HepG2 (cell line): ENCODE data around the gene NPEPL1. TPM values are rescaled to one million over a fixed set of nuclear protein-coding genes. Genes with fewer than 3 reads are reported as not detected.

Experiments used
- ATAC-seq: fragments of 200-7000 bp; cut with Tn5 transposase; 3 replicates; pipeline ENCODE4 v1.9.1; 2020; ENCODE audit warnings: mild to moderate bottlenecking, moderate library complexity
- BruUV-seq: library from RNA; stranded (reverse); fragments of 400-500 nt; replicated peaks from 2 replicates; lab custom pipeline; 2021; lab: Mats Ljungman, UMichigan
- CTCF ChIA-PET: fragments of 300-600 bp; formaldehyde crosslinking; extraction: SDS; loops from one replicate; lab custom pipeline; 2021; ENCODE audit warnings: low total read pairs, inconsistent platforms, low intra/inter-chr PET ratio; lab: Yijun Ruan, JAX
- POLR2A ChIA-PET: fragments of 350-600 bp; sonication (Branson Sonifier 250); formaldehyde crosslinking; loops from one replicate; lab custom pipeline; 2020; ENCODE audit warnings: antibody characterized with exemption, inconsistent platforms; lab: Yijun Ruan, JAX
- DNase-seq: peaks from one replicate; pipeline ENCODE4 v3.0.0-alpha.2; 2015; ENCODE audit warnings: low spot score
- FAIRE-seq: peaks from 3 replicates; lab custom pipeline; 2011; peaks lifted over from hg19 to GRCh38; lab: Jason Lieb, UNC
- H2AFZ ChIP-seq: one replicate; pipeline ENCODE4 v1.6.1; 2011; ENCODE audit warnings: low read length, inconsistent platforms
- H3K27ac ChIP-seq: fragments of 300-600 bp; 3 replicates; pipeline ENCODE4 v1.8.0; 2011; ENCODE audit warnings: mixed run types, mild to moderate bottlenecking, mixed read lengths, low read length, inconsistent platforms; ENCODE audit not compliant: insufficient read depth; ENCODE audit errors: extremely low read length
- H3K27me3 ChIP-seq, 2 experiments: fragments of 200-600 bp in 1 of 2; 2 replicates in 1 of 2; 3 replicates in 1 of 2; pipeline versions ENCODE4 v1.6.0 to v1.8.0; 2011; ENCODE audit warnings: low read length in 2 of 2, mild to moderate bottlenecking in 2 of 2, moderate library complexity in 2 of 2, inconsistent platforms in 1 of 2; ENCODE audit not compliant: insufficient read depth in 2 of 2, control insufficient read depth in 1 of 2
- H3K36me3 ChIP-seq, 2 experiments: fragments of 200-600 bp in 1 of 2; replicated peaks in 1 of 2; 2 replicates in 1 of 2; 3 replicates in 1 of 2; pipeline versions ENCODE4 v1.5.1 to v1.8.0; 2011; ENCODE audit warnings: low read length in 2 of 2, inconsistent platforms in 1 of 2; ENCODE audit not compliant: insufficient read depth in 2 of 2, control insufficient read depth in 1 of 2
- H3K4me1 ChIP-seq: 2 replicates; pipeline ENCODE4 v1.5.1; 2012; ENCODE audit warnings: low read length, inconsistent platforms; ENCODE audit not compliant: insufficient read depth
- H3K4me2 ChIP-seq: 2 replicates; pipeline ENCODE4 v1.6.0; 2011; ENCODE audit warnings: low read depth, low read length, inconsistent platforms
- H3K4me3 ChIP-seq, 3 experiments: fragments of 200-600 bp in 1 of 3; sonication (generic), shearing (Covaris generic) in 1 of 3; replicated peaks in 1 of 3; 2 replicates each; pipeline ENCODE4 v1.5.1; 2011 to 2016; ENCODE audit warnings: low read length in 3 of 3, inconsistent platforms in 2 of 3, low read depth in 2 of 3, mild to moderate bottlenecking in 2 of 3, control low read depth in 1 of 3, mixed read lengths in 1 of 3; ENCODE audit not compliant: insufficient read depth in 1 of 3
- H3K79me2 ChIP-seq: one replicate; pipeline ENCODE4 v1.6.1; 2011; ENCODE audit warnings: low read length, inconsistent platforms; ENCODE audit not compliant: insufficient read depth
- H3K9ac ChIP-seq: 2 replicates; pipeline ENCODE4 v1.6.0; 2011; ENCODE audit warnings: mild to moderate bottlenecking, low read depth, low read length, inconsistent platforms; ENCODE audit not compliant: insufficient read depth
- H3K9me3 ChIP-seq: 2 replicates; pipeline ENCODE4 v1.5.1; 2012; ENCODE audit warnings: mild to moderate bottlenecking, low read length
- H4K20me1 ChIP-seq: 2 replicates; pipeline ENCODE4 v1.6.0; 2011; ENCODE audit warnings: inconsistent platforms, mild to moderate bottlenecking, low read length, moderate library complexity; ENCODE audit not compliant: insufficient read depth
- BATF2 ChIP-seq: sonication (generic); formaldehyde crosslinking; IDR thresholded peaks from 2 replicates; pipeline ENCODE4 v1.8.0; 2022; ENCODE audit warnings: mild to moderate bottlenecking, missing genetic modification reagents, moderate library complexity
- CBFB ChIP-seq: sonication (generic); formaldehyde crosslinking; IDR thresholded peaks from 2 replicates; pipeline ENCODE4 v1.4.0; 2020; ENCODE audit warnings: missing genetic modification reagents
- ELF3 ChIP-seq: IDR thresholded peaks from 2 replicates; pipeline ENCODE4 v1.6.1; 2016; ENCODE audit warnings: missing genetic modification reagents, missing compliant biosample characterization
- LCORL ChIP-seq, 2 experiments: fragments of 450-650 bp in 1 of 2; sonication (generic) in 1 of 2; formaldehyde crosslinking in 1 of 2; IDR thresholded peaks; 2 replicates each; pipeline versions ENCODE4 v1.5.0 to v1.6.1; 2017 to 2020; ENCODE audit warnings: antibody characterized with exemption in 1 of 2, missing genetic modification reagents in 1 of 2
- MAF1 ChIP-seq: sonication (generic); formaldehyde crosslinking; IDR thresholded peaks from 2 replicates; pipeline ENCODE4 v1.5.0; 2020; ENCODE audit warnings: missing genetic modification reagents, borderline replicate concordance
- PBX2 ChIP-seq: IDR thresholded peaks from 2 replicates; pipeline ENCODE4 v1.6.1; 2016; ENCODE audit warnings: control low read depth
- SATB2 ChIP-seq: sonication (generic); formaldehyde crosslinking; IDR thresholded peaks from 2 replicates; pipeline ENCODE4 v1.5.0; 2020; ENCODE audit warnings: missing genetic modification reagents
- SKIL ChIP-seq: sonication (generic); formaldehyde crosslinking; IDR thresholded peaks from 2 replicates; pipeline ENCODE4 v1.8.0; 2022; ENCODE audit warnings: missing genetic modification reagents, mild to moderate bottlenecking, moderate library complexity, borderline replicate concordance
- SP5 ChIP-seq: IDR thresholded peaks from 2 replicates; pipeline ENCODE4 v1.6.1; 2016; ENCODE audit warnings: low read depth, borderline replicate concordance
- TBX3 ChIP-seq: fragments of 450-650 bp; IDR thresholded peaks from 2 replicates; pipeline ENCODE4 v1.6.1; 2017; ENCODE audit warnings: antibody characterized with exemption, mild to moderate bottlenecking, inconsistent platforms, borderline replicate concordance
- ZFP36L1 ChIP-seq: sonication (generic); formaldehyde crosslinking; IDR thresholded peaks from 2 replicates; pipeline ENCODE4 v1.8.0; 2022; ENCODE audit warnings: mild to moderate bottlenecking, missing genetic modification reagents, moderate library complexity
- ZNF329 ChIP-seq: sonication (generic); formaldehyde crosslinking; IDR thresholded peaks from 2 replicates; pipeline ENCODE4 v1.9.0; 2021; ENCODE audit warnings: low read depth, mild to moderate bottlenecking, missing genetic modification reagents
- ZNF501 ChIP-seq: sonication (generic); formaldehyde crosslinking; IDR thresholded peaks from 2 replicates; pipeline ENCODE4 v1.5.1; 2020; ENCODE audit warnings: mild to moderate bottlenecking, moderate library complexity, missing genetic modification reagents
- ZNF724P ChIP-seq: sonication (generic); formaldehyde crosslinking; IDR thresholded peaks from 2 replicates; pipeline ENCODE4 v1.8.0; 2022; ENCODE audit warnings: missing genetic modification reagents, borderline replicate concordance
- WGBS: methylation state at CpG from one replicate; pipeline ENCODE4 v1.1.6; 2017; ENCODE audit warnings: low lambda C conversion rate; 5-methylcytosine and 5-hydroxymethylcytosine counted together
- in situ Hi-C: cut with HindIII; loops from 2 replicates; pipeline ENCODE4 v1.10.0; 2017; ENCODE audit warnings: low pct_unique_long_range_greater_than_20kb; ENCODE audit not compliant: extremely low pct_ligation_motif_present
- intact Hi-C: fragments of 100-400 bp; cut with micrococcal nuclease; formaldehyde crosslinking; loops from one replicate; pipeline ENCODE4 v1.10.0; 2022; ENCODE audit not compliant: unreplicated experiment
- polyA plus RNA-seq, 8 experiments: library from polyadenylated mRNA; depleted of rRNA in 3 of 8; stranded (reverse) in 7 of 8; unstranded in 1 of 8; fragments of >200 nt; fragmentation: Illumina TruSeq in 4 of 8; extraction: Trizol in 4 of 8; gene quantifications; 2 replicates each; pipeline versions ENCODE4 v1.2.1 to v1.2.3, GENCODE V29; 2011 to 2016; ENCODE audit warnings: low read depth in 4 of 8, missing spikeins in 1 of 8, mixed read lengths in 1 of 8; ENCODE audit not compliant: insufficient read depth in 1 of 8
- total RNA-seq, 5 experiments: library from RNA; depleted of rRNA; stranded (reverse); fragments of >200 nt; fragmentation: Illumina TruSeq; extraction: Trizol; gene quantifications; 2 replicates each; pipeline ENCODE4 v1.2.3, GENCODE V29; 2016; ENCODE audit warnings: low read depth in 1 of 5
- TF ChIP-seq, protein P1 (sequence below): sonication (generic); formaldehyde crosslinking; IDR thresholded peaks from 2 replicates; pipeline ENCODE4 v1.4.0; 2020; ENCODE audit warnings: missing genetic modification reagents
- TF ChIP-seq, protein P2 (sequence below): sonication (generic); formaldehyde crosslinking; IDR thresholded peaks from 2 replicates; pipeline ENCODE4 v1.8.0; 2022; ENCODE audit warnings: mild to moderate bottlenecking, missing genetic modification reagents, moderate library complexity

NPEPL1 gene
- total and polyA plus RNA-seq, 2 of the 13 experiments (the other 11 are each of a cell fraction or from before 2014, with no cell fraction given), result 4.1 to 7.5 TPM

DNA sequence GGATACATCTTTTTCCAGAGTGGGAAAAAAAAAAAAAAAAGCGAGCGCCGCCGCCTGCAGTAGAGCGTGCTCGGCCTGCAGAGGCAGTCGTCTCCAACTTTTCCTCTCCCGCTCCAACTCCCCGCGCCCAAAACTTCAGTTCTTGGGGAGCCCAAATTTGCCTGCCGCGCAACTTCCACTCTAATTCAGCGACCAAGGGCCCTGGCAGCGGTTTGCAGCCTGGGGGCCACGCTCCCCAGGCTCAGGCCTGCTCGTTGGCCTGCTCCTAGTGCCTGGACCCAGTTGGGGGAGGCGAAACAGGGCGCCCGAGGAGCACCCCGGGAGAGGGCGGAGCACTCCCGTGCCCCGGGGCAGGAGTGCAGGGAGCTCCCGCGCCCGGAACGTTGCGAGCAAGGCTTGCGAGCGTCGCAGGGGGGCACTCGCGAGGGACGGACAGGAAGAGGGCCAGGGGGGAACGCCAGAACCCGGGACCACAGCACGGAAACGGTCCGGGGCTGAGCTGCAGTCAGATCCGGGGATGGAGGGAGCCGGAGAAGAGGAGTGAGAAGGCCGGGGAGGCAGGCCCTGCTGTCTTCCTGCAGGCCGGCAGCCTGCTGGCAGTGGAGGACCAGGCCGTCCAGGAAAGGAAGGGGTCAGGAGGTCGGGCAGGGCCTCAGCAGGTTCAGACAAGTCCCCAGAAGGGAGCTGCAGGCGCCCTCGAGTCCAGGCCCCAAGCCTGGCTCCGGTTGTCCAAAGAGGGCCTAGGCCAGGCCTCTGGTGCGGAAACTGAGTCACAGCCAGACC, 41.6 kb upstream of the NPEPL1 start, which contains the start of gene STX16:
Gene STX16, plus strand, starts transcription at position 508 of the 783 bp plus-strand sequence. CDS start 724 bp downstream, outside the sequence.
- ATAC-seq (peak; percentile 92), DNase-seq (peak; percentile 91), FAIRE-seq (no peak)
- no peaks in the 10 kb centered on the region for H3K9me3 ChIP-seq
- intact Hi-C loops, result loop anchor here (1.0 to 10.0 kb wide), 3 partner anchors 30 to 414 kb away; no protein-coding TSS in a partner anchor
- peaks cover 16% of the 10 kb centered on the region for H4K20me1 ChIP-seq
- in situ Hi-C loops, result loop anchor here (10.0 kb wide), 1 partner anchor 406 kb away; no protein-coding TSS in a partner anchor
- peaks cover 48% of the 10 kb centered on the region for H3K4me1 ChIP-seq
- H3K36me3 ChIP-seq, result peaks cover 1 to 5% of the 10 kb centered on the region in 2 experiments; a peak in 3 of 5 replicates
- H3K4me2 ChIP-seq, result peak within 1 kb of the TSS; percentile 91
- peak within 1 kb of the TSS; percentile 96 for H3K9ac ChIP-seq
- H3K79me2 ChIP-seq, result peaks cover 49% of the 10 kb centered on the region
- BruUV-seq, result TSS peak; percentile 56
- H3K27me3 ChIP-seq, result peaks cover 0 to 6% of the 10 kb centered on the region in 2 experiments; a peak in 2 of 5 replicates
- ChIA-PET CTCF (interaction anchor here (1.0 kb wide), 1 partner anchor 15 kb away, joined by 3 read pairs; no protein-coding TSS in a partner anchor), POLR2A (interaction anchor here (1.0 to 1.9 kb wide), 16 partner anchors 8 to 399 kb away, joined by 3 to 15 read pairs (median 4); partner anchors contain the start of genes ATP5F1E, RAB22A and VAPB)
- peak within 1 kb of the TSS; percentile 79 for H3K27ac ChIP-seq
- peak within 1 kb of the TSS; percentile 87 to 98 (median 95) for H3K4me3 ChIP-seq
- H2AFZ ChIP-seq, result peak within 1 kb of the TSS; percentile 48
- under 1% methylated on average over 48 of the region's 49 CpGs for WGBS
- peak; percentile 83 for TF ChIP-seq SKIL (CRISPR knock-in tag)
- TF ChIP-seq LCORL (IDR thresholded peaks at IDR 0.05), result peak; percentile 94
- TF ChIP-seq LCORL (CRISPR knock-in tag; IDR thresholded peaks at IDR 0.05), result peak; percentile 100
- peak; percentile 93; the same call in 1 of the 2 replicates for TF ChIP-seq ZNF329 (CRISPR knock-in tag)
- TF ChIP-seq ZNF724P (CRISPR knock-in tag), result peak; percentile 99
- TF ChIP-seq ZNF501, result peak; percentile 100
- TF ChIP-seq ZFP36L1 (CRISPR knock-in tag), result peak; percentile 96
- TF ChIP-seq, protein P1, sequence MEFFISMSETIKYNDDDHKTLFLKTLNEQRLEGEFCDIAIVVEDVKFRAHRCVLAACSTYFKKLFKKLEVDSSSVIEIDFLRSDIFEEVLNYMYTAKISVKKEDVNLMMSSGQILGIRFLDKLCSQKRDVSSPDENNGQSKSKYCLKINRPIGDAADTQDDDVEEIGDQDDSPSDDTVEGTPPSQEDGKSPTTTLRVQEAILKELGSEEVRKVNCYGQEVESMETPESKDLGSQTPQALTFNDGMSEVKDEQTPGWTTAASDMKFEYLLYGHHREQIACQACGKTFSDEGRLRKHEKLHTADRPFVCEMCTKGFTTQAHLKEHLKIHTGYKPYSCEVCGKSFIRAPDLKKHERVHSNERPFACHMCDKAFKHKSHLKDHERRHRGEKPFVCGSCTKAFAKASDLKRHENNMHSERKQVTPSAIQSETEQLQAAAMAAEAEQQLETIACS, result peak; percentile 69
- peak; percentile 98 for TF ChIP-seq MAF1
- TF ChIP-seq, protein P2, sequence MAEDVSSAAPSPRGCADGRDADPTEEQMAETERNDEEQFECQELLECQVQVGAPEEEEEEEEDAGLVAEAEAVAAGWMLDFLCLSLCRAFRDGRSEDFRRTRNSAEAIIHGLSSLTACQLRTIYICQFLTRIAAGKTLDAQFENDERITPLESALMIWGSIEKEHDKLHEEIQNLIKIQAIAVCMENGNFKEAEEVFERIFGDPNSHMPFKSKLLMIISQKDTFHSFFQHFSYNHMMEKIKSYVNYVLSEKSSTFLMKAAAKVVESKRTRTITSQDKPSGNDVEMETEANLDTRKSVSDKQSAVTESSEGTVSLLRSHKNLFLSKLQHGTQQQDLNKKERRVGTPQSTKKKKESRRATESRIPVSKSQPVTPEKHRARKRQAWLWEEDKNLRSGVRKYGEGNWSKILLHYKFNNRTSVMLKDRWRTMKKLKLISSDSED, result no peak; the same call in 1 of the 2 replicates
- TF ChIP-seq SATB2 (CRISPR knock-in tag), result peak; percentile 96
- TF ChIP-seq PBX2 (CRISPR knock-in tag), result 0 out of 2 replicates have a peak, but pooled peaks have one; percentile 13
- TF ChIP-seq BATF2, result peak; percentile 99
- peak; percentile 100 for TF ChIP-seq SP5 (CRISPR knock-in tag)
- peak; percentile 96 for TF ChIP-seq ELF3
- TF ChIP-seq TBX3, result peak; percentile 55; the same call in 1 of the 2 replicates
- TF ChIP-seq CBFB (CRISPR knock-in tag), result peak; percentile 99
